MCF 10A (cell line): ENCODE measurements around the gene GLYATL1. TPM values are rescaled to one million over a fixed set of nuclear protein-coding genes. Genes with fewer than 3 reads are reported as not detected.

Experiments used
- BruUV-seq: library from RNA; stranded (reverse); fragments of 400-500 nt; replicated peaks from 2 replicates; lab custom pipeline; 2021; lab: Mats Ljungman, UMichigan
- CTCF ChIA-PET: fragments of 300-600 bp; sonication (Branson Sonifier 250); formaldehyde crosslinking; extraction: SDS; loops from one replicate; lab custom pipeline; 2021; ENCODE audit warnings: antibody characterized with exemption, inconsistent platforms; lab: Yijun Ruan, JAX
- POLR2A ChIA-PET: fragments of 300-600, 350-650 bp; sonication (Branson Sonifier 250); formaldehyde crosslinking; extraction: SDS; loops from one replicate; lab custom pipeline; 2020; ENCODE audit warnings: antibody characterized with exemption, inconsistent platforms; lab: Yijun Ruan, JAX
- DNase-seq: peaks from one replicate; pipeline ENCODE4 v3.0.0-alpha.2; 2018; ENCODE audit not compliant: unreplicated experiment
- H3K27ac Mint-ChIP-seq: one replicate; pipeline ENCODE4 v1.8.0; 2022; ENCODE audit warnings: mild to moderate bottlenecking, low read depth, mixed read lengths; ENCODE audit not compliant: unreplicated experiment
- H3K27me3 Mint-ChIP-seq: one replicate; pipeline ENCODE4 v1.8.0; 2022; ENCODE audit warnings: mixed read lengths; ENCODE audit not compliant: insufficient read depth, unreplicated experiment
- H3K36me3 Mint-ChIP-seq: one replicate; pipeline ENCODE4 v1.8.0; 2022; ENCODE audit warnings: mild to moderate bottlenecking, moderate library complexity, mixed read lengths; ENCODE audit not compliant: insufficient read depth, unreplicated experiment
- H3K4me1 Mint-ChIP-seq: one replicate; pipeline ENCODE4 v1.8.0; 2022; ENCODE audit warnings: mixed read lengths; ENCODE audit not compliant: insufficient read depth, unreplicated experiment
- H3K4me3 Mint-ChIP-seq: one replicate; pipeline ENCODE4 v1.8.0; 2022; ENCODE audit warnings: mild to moderate bottlenecking, moderate library complexity, mixed read lengths; ENCODE audit not compliant: unreplicated experiment
- H3K9me3 Mint-ChIP-seq: one replicate; pipeline ENCODE4 v1.8.0; 2022; ENCODE audit warnings: mixed read lengths; ENCODE audit not compliant: unreplicated experiment
- intact Hi-C: fragments of 100-400 bp; cut with micrococcal nuclease; formaldehyde crosslinking; loops from 2 replicates; pipeline ENCODE4 v1.14.1; 2022
- total RNA-seq: library from RNA; stranded (reverse); gene quantifications from 2 replicates; pipeline ENCODE4 v1.2.3, GENCODE V29; 2022
- TF ChIP-seq, protein P1 (sequence below): fragments of 200-600 bp; IDR thresholded peaks from one replicate; pipeline ENCODE4 v1.8.0; 2022; ENCODE audit warnings: antibody characterized with exemption, mild to moderate bottlenecking; ENCODE audit not compliant: unreplicated experiment

Gene GLYATL1
- total RNA-seq, 1 experiment from 2014 or later: not detected

DNA sequence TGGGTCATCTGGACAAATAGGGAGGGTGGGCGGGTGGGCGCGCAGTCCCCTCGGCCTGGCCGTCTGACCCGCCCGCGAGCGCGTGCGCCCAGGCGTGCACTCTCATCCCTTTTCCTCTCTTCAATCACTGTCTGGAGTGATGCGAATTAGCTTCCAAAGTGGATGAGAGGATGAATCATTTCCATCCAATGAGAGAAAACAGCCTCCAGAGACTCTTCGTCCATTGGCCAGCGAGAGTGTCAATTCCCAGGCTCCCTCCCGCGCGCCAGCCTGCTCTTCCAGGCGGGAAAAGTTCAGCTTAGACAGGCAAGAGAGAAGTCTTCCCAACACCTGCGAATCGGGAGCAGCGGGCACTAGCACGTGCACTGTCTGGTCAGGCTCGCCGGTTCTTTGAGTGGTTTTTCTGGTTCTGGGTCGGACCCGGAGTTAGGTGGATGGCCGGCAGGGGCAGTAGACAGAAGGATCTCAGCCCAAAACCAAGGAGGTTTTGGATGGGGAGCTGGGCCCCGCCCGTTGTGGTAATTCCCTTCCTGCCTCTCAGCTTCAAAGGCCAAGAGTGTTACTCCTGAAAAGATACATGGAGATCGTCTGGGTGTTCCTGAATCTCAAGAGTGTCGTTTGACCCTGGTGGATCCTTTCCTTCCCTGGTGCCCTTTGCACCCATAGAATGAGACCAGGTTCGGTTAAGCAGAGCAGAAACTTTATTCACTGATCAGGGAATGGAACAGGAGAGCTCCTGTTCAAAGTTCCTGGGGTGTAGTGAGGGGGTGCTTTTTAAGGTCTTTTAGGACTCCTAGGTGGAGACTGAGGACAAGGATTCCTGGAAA lies 33.4 kb upstream of the GLYATL1 start:
- Mint-ChIP-seq H3K9me3 (no peaks in the 10 kb centered on the region), H3K36me3 (no peaks in the 10 kb centered on the region), H3K27ac (no peak overlapping the region), H3K4me1 (peaks cover 19% of the 10 kb centered on the region), H3K27me3 (no peaks in the 10 kb centered on the region), H3K4me3 (peak overlapping the region; percentile 72)
- ChIA-PET POLR2A (interaction anchor here (1.3 kb wide), 1 partner anchor 40 kb away, joined by 4 read pairs; no protein-coding TSS in a partner anchor), CTCF (interaction anchor here (0.7 to 2.0 kb wide), 11 partner anchors 10 to 297 kb away, joined by 3 to 7 read pairs (median 4); no protein-coding TSS in a partner anchor)
- no TSS peak for BruUV-seq
- intact Hi-C loops: loop anchor here (10.0 kb wide), 1 partner anchor 149 kb away; no protein-coding TSS in a partner anchor
- TF ChIP-seq, protein P1, sequence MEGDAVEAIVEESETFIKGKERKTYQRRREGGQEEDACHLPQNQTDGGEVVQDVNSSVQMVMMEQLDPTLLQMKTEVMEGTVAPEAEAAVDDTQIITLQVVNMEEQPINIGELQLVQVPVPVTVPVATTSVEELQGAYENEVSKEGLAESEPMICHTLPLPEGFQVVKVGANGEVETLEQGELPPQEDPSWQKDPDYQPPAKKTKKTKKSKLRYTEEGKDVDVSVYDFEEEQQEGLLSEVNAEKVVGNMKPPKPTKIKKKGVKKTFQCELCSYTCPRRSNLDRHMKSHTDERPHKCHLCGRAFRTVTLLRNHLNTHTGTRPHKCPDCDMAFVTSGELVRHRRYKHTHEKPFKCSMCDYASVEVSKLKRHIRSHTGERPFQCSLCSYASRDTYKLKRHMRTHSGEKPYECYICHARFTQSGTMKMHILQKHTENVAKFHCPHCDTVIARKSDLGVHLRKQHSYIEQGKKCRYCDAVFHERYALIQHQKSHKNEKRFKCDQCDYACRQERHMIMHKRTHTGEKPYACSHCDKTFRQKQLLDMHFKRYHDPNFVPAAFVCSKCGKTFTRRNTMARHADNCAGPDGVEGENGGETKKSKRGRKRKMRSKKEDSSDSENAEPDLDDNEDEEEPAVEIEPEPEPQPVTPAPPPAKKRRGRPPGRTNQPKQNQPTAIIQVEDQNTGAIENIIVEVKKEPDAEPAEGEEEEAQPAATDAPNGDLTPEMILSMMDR: peak; percentile 53
- peak; percentile 91 for DNase-seq

DNA sequence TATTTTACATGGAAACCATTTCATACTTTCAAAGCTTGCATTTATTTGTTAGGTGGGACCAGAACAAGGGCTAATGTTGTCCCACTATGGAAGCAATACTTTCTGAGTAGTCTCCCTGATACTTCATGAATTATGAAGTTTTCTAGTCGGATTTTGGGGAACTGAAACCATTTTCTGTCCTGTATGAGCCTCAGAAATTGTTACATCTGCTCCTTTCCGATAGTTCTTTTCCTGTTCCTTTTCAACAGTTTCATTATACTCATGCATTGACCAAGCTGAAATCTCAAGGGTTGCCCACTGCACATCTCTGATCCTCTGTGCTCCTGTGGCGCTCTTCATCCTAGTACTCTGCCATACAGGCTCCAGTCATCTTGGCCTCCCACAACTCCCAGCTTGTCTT lies 31.5 kb upstream of the GLYATL1 start:
- no TSS peak for BruUV-seq
- intact Hi-C loops: loop anchor here (10.0 kb wide), 1 partner anchor 147 kb away; no protein-coding TSS in a partner anchor
- no peaks in the 10 kb centered on the region for H3K27me3 Mint-ChIP-seq
- ChIA-PET CTCF (interaction anchor here (1.3 kb wide), 1 partner anchor 120 kb away, joined by 3 read pairs; no protein-coding TSS in a partner anchor), POLR2A (no interaction called here)
- H3K27ac Mint-ChIP-seq: no peak overlapping the region
- DNase-seq: no peak
- no peak overlapping the region for H3K4me3 Mint-ChIP-seq
- no peaks in the 10 kb centered on the region for H3K36me3 Mint-ChIP-seq
- peaks cover 19% of the 10 kb centered on the region for H3K4me1 Mint-ChIP-seq
- no peaks in the 10 kb centered on the region for H3K9me3 Mint-ChIP-seq
- TF ChIP-seq, protein P1: no peak

DNA sequence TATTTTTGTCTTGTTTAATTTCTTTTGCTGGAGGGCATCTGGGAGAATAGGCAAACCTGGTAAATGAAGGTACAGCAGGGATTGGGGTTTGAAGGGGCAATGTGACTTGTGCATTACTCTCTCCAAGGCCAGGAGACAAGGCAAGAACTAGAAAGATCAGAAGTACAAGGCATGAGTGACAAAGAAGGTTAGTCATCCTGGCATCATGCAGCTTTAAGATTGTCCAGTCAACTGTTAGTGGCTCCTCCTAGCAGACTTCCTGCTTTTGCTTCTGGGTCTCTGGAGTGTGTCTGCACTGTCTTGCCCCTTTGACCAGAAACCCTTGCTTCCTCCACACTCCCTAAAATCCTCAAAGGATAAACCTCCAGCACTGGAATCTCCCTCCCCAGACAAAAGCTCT lies 27.2 kb upstream of the GLYATL1 start:
- intact Hi-C loops: no loop called here
- H3K36me3 Mint-ChIP-seq: no peaks in the 10 kb centered on the region
- POLR2A ChIA-PET: interaction anchor here (1.1 kb wide), 1 partner anchor 11 kb away, joined by 3 read pairs; no protein-coding TSS in a partner anchor
- H3K4me1 Mint-ChIP-seq: no peaks in the 10 kb centered on the region
- no peaks in the 10 kb centered on the region for H3K9me3 Mint-ChIP-seq
- H3K27me3 Mint-ChIP-seq: no peaks in the 10 kb centered on the region
- H3K27ac Mint-ChIP-seq: no peak overlapping the region
- CTCF ChIA-PET: no interaction called here
- H3K4me3 Mint-ChIP-seq: no peak overlapping the region
- peak; percentile 9 for DNase-seq
- BruUV-seq: no TSS peak
- TF ChIP-seq, protein P1: no peak

DNA sequence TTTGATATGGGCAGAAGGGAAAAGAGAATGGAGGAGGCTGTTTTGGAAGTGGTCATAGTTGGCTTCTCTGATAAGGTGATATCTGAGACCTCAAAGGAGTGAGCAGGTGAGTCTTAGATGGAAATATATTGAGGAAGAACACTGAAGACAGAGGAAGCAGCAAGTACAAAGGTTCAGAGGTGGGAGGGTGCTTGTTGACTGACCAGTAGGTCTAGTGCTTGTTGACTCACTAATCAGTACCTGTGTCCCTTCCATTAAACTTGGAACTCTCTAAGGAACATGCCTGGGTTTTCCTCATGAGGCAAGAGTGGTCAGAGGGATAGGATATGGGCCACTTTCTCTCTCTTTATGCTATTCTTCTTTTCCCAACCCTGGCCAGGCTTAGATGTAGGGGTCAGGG lies 25.6 kb upstream of the GLYATL1 start:
- ChIA-PET POLR2A (interaction anchor here (0.6 kb wide), 1 partner anchor 278 kb away, joined by 3 read pairs; no protein-coding TSS in a partner anchor), CTCF (no interaction called here)
- no peak overlapping the region for H3K27ac Mint-ChIP-seq
- DNase-seq: no peak
- no peaks in the 10 kb centered on the region for H3K27me3 Mint-ChIP-seq
- no TSS peak for BruUV-seq
- TF ChIP-seq, protein P1: no peak
- no peaks in the 10 kb centered on the region for H3K9me3 Mint-ChIP-seq
- no peak overlapping the region for H3K4me3 Mint-ChIP-seq
- intact Hi-C loops: no loop called here
- no peaks in the 10 kb centered on the region for H3K36me3 Mint-ChIP-seq
- no peaks in the 10 kb centered on the region for H3K4me1 Mint-ChIP-seq
